ENCODE data around the gene COL4A1. TPM values are rescaled to one million over a fixed set of nuclear protein-coding genes. Genes with fewer than 3 reads are reported as not detected.
"Not testable (repeated sequence)": the region's sequence is repeated elsewhere in the genome, so short reads cannot be mapped to it uniquely, and the experiment has no call there.

The COL4A1 gene
- total RNA-seq, 1 experiment from 2014 or later: 0.12 TPM

GRCh38 chr13:110314516-110315245 is 7.7 kb upstream of the COL4A1 start:
- TF ChIP-seq CTCF (IDR thresholded peaks at IDR 0.05; ENCODE audit: unreplicated experiment): no peak
- CTCF ChIA-PET: no interaction called here
- DNase-seq: no peak
- BruUV-seq (replicated peaks): no TSS peak
- Mint-ChIP-seq H3K27ac (ENCODE audit: unreplicated experiment) (no peak overlapping the region), H3K9me3 (ENCODE audit: low read depth, unreplicated experiment) (no peaks in the 10 kb centered on the region), H3K4me3 (ENCODE audit: low read depth, unreplicated experiment) (no peak overlapping the region), H3K27me3 (ENCODE audit: unreplicated experiment) (no peaks in the 10 kb centered on the region), H3K36me3 (ENCODE audit: insufficient read depth, unreplicated experiment) (no peaks in the 10 kb centered on the region), H3K4me1 (ENCODE audit: low read depth, unreplicated experiment) (peaks cover 5% of the 10 kb centered on the region)
- intact Hi-C loops (cut with micrococcal nuclease; ENCODE audit: unreplicated experiment): no loop called here

GRCh38 chr13:110313733-110314132 is 6.8 kb upstream of the COL4A1 start:
- H3K9me3 Mint-ChIP-seq (ENCODE audit: low read depth, unreplicated experiment); DNase-seq; H3K27me3 Mint-ChIP-seq (ENCODE audit: unreplicated experiment); BruUV-seq (replicated peaks); H3K36me3 Mint-ChIP-seq (ENCODE audit: insufficient read depth, unreplicated experiment); H3K27ac Mint-ChIP-seq (ENCODE audit: unreplicated experiment); H3K4me3 Mint-ChIP-seq (ENCODE audit: low read depth, unreplicated experiment); CTCF ChIA-PET; intact Hi-C loops (cut with micrococcal nuclease; ENCODE audit: unreplicated experiment); H3K4me1 Mint-ChIP-seq (ENCODE audit: low read depth, unreplicated experiment): not testable (repeated sequence)

- H3K9me3 Mint-ChIP-seq (ENCODE audit: low read depth, unreplicated experiment); CTCF ChIA-PET; H3K27me3 Mint-ChIP-seq (ENCODE audit: unreplicated experiment); intact Hi-C loops (cut with micrococcal nuclease; ENCODE audit: unreplicated experiment); BruUV-seq (replicated peaks); H3K27ac Mint-ChIP-seq (ENCODE audit: unreplicated experiment); H3K4me1 Mint-ChIP-seq (ENCODE audit: low read depth, unreplicated experiment); H3K4me3 Mint-ChIP-seq (ENCODE audit: low read depth, unreplicated experiment); DNase-seq; H3K36me3 Mint-ChIP-seq (ENCODE audit: insufficient read depth, unreplicated experiment): not testable (repeated sequence)
Observed at GRCh38 chr13:110313261-110313660, 6.3 kb upstream of the COL4A1 start.

- CTCF ChIA-PET: no interaction called here
- intact Hi-C loops (cut with micrococcal nuclease; ENCODE audit: unreplicated experiment): no loop called here
- no peak overlapping the region for H3K27ac Mint-ChIP-seq (ENCODE audit: unreplicated experiment)
- DNase-seq: no peak
- H3K36me3 Mint-ChIP-seq (ENCODE audit: insufficient read depth, unreplicated experiment): no peaks in the 10 kb centered on the region
- BruUV-seq (replicated peaks): no TSS peak
- H3K9me3 Mint-ChIP-seq (ENCODE audit: low read depth, unreplicated experiment): no peaks in the 10 kb centered on the region
- H3K27me3 Mint-ChIP-seq (ENCODE audit: unreplicated experiment): no peaks in the 10 kb centered on the region
- no peak for TF ChIP-seq CTCF (IDR thresholded peaks at IDR 0.05; ENCODE audit: unreplicated experiment)
- peaks cover 5% of the 10 kb centered on the region for H3K4me1 Mint-ChIP-seq (ENCODE audit: low read depth, unreplicated experiment)
- H3K4me3 Mint-ChIP-seq (ENCODE audit: low read depth, unreplicated experiment): no peak overlapping the region
Observed at GRCh38 chr13:110312339-110313031, 5.5 kb upstream of the COL4A1 start.

GRCh38 chr13:110311443-110312338 is 4.7 kb upstream of the COL4A1 start:
- peaks cover 5% of the 10 kb centered on the region for H3K4me1 Mint-ChIP-seq (ENCODE audit: low read depth, unreplicated experiment)
- BruUV-seq (replicated peaks): no TSS peak
- no peak for TF ChIP-seq CTCF (IDR thresholded peaks at IDR 0.05; ENCODE audit: unreplicated experiment)
- DNase-seq: no peak
- no peaks in the 10 kb centered on the region for H3K27me3 Mint-ChIP-seq (ENCODE audit: unreplicated experiment)
- no peak overlapping the region for H3K4me3 Mint-ChIP-seq (ENCODE audit: low read depth, unreplicated experiment)
- no peaks in the 10 kb centered on the region for H3K9me3 Mint-ChIP-seq (ENCODE audit: low read depth, unreplicated experiment)
- no peaks in the 10 kb centered on the region for H3K36me3 Mint-ChIP-seq (ENCODE audit: insufficient read depth, unreplicated experiment)
- no peak overlapping the region for H3K27ac Mint-ChIP-seq (ENCODE audit: unreplicated experiment)
- CTCF ChIA-PET: no interaction called here
- intact Hi-C loops (cut with micrococcal nuclease; ENCODE audit: unreplicated experiment): no loop called here

Measured in Calu3 (cell line).